HG03571 (cell line): Measurements from ENCODE around the gene FAM236D.
"Not testable (repeated sequence)": the region's sequence is repeated elsewhere in the genome, so short reads cannot be mapped to it uniquely, and the experiment has no call there.

Experiments
- ATAC-seq: cut with Tn5 transposase; IDR thresholded peaks from one replicate; pipeline ENCODE4 v1.9.1; 2021; ENCODE audit not compliant: unreplicated experiment

FAM236D gene

DNA sequence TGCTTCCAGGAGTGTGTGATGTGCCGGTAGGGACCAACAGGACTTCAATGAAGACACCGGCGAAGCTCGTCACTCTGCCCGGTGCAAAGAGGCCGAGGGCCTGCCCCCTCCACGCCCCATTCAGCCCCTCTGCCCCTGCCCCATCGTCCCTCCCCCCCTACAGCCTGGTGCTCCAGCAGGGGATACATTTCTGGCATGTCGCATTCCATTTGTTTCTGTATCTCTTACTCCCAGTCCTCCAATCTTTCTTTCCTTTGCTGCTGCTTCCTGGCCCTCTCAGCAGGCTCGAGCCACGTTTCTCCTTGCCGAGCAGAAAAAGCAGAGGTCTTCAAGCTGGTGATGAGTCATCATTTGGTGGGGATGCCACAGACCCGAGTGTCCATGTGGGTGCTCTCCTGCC is at the start of gene FAM236D:
Gene FAM236D (minus strand): TSS at position 101 of the 400 bp plus-strand sequence. CDS start 100 bp downstream, at position 1.
- ATAC-seq: not testable (repeated sequence)

DNA sequence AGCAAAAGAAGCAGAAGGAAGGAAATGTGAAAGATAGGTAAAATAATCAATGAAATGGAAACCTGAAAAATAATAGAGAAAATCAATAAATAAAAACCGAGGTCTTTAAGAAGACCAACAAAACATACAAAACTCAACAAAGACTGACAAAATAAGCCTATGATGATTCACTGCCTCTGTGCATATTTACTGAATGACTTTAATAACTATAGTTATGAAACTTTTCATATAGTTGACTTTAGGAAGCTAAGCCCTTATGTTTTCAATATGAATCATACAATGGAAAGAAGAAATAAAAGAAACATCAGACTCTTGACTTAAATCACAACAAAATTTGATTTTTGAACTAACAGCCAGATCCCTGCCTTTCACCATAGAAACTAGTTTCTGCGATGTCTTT is 29.5 kb upstream of the FAM236D start:
- not testable (repeated sequence) for ATAC-seq

GRCh38 chrX:72830701-72831100 is 22.7 kb upstream of the FAM236D start:
- ATAC-seq: not testable (repeated sequence)

- not testable (repeated sequence) for ATAC-seq
These were observed 17.6 kb downstream of the FAM236D start for GRCh38 chrX:72790390-72790789.

- not testable (repeated sequence) for ATAC-seq
These were observed 19.9 kb downstream of the FAM236D start for GRCh38 chrX:72788142-72788541.

DNA sequence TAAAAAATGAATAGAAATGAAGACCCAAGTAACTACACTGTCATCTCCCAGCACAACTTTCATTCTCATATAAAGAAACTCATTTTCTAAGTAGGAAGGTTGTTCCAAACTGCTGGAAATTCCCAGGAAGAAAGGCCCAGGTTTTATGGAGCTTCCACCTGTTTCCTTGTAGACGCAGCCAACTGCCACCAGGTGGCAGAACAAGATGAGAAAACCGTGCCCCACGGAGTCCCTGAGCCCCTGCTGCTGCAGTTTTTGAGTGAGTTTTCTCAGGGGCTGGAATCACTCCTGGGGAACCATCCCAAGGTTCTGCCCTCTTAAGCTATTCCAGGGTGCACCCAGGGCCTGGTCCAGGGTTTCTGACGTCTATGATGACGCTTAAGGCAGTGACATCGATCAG is 24.0 kb downstream of the FAM236D start:
- not testable (repeated sequence) for ATAC-seq

DNA sequence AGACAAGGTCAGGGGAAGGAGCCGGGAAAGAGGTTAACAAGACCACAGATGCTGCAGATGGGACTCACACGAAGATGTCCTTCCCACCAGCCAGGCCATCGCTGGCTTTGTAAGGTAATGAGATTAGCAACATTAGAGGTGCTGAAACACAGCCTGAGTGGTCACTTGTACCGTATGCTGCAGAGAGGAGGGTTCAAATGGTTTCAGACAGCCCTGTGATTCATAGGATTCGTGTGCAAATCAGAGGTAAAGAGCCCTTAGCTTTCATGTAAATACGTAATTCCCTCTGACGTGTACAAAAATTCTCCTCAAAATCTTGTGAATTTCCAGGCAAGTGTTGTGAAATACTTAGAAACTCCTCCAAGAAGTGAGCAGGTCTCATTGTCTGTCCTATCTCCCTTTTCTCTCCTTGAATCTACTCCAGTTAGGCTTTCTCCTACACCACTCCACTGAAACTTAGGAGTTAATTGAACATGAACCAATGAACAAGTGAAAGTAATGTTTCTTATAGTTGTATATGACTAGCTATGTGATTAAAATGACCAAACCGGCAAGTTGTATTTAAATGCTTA is 24.6 kb downstream of the FAM236D start:
- not testable (repeated sequence) for ATAC-seq

DNA sequence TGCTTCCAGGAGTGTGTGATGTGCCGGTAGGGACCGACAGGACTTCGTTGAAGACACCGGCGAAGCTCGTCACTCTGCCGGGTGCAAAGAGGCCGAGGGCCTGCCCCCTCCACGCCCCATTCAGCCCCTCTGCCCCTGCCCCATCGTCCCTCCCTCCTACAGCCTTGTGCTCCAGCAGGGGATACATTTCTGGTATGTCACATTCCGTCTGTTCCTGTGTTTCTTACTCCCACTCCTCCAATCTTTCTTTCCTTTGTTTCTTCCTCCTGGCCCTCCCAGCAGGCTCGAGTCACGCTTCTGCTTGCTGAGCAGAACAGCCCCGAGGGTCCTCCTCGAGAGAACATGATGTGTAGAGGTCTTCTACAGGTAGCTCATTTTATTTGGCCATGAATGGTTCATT is 25.4 kb downstream of the FAM236D start, which contains the start of gene FAM236B:
Gene FAM236B (minus strand): TSS at position 101 of the 400 bp plus-strand sequence. CDS start 100 bp downstream, at position 1.
- ATAC-seq: not testable (repeated sequence)

GRCh38 chrX:72778146-72778545 is 29.9 kb downstream of the FAM236D start:
- ATAC-seq: not testable (repeated sequence)

DNA sequence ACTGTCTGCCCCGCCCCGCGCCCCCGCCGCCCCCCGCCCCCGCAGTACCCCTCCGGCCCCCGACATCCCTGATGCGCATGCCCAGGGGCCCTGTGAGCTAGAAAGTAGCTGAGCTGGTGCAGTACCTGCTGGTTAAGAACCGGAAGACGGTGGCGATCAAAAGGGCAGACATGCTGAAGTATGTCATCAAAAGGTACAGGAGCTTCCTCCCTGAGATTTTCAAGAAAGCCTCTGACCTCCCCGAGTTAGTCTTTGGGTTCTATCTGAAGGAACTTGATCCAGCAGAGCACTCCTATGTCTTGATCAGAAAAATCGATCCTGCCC is 30.6 kb downstream of the FAM236D start:
- ATAC-seq: peak; percentile 68

GRCh38 chrX:72776653-72777466 is 31.1 kb downstream of the FAM236D start, which contains the start of gene DMRTC1B:
TSS of gene DMRTC1B (plus strand) at chrX:72776890. CDS start at chrX:72845136, 68,246 bp downstream.
- peak; percentile 86 for ATAC-seq

GRCh38 chrX:72760454-72760853 is 47.6 kb downstream of the FAM236D start:
- ATAC-seq: not testable (repeated sequence)
